HG03469 (cell line): ENCODE results near the gene DENND5A.

Source experiments
- ATAC-seq: cut with Tn5 transposase; IDR thresholded peaks from one replicate; pipeline ENCODE4 v1.9.1; 2021; ENCODE audit warnings: mild to moderate bottlenecking, moderate library complexity, moderate number of reproducible peaks; ENCODE audit not compliant: unreplicated experiment

Gene DENND5A

DNA sequence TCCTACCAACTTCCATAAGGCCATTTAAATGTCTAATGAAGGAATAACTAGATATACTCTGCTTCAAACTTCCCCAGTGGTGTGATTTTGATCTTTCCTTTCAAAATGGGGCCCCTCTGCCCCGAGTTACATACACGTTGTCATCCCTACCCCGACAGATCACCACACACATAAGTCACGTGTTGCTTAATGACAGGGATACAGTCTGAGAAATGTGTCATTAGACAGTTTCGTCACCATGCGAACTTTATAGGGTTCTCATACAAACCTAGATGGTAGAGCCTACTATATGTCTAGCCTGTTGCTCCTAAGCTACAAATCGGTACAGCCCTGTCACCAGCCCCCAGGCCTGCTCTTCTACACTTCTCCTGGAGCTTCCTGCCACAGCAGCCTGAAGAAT lies 124.0 kb downstream of the DENND5A start:
- ATAC-seq = no peak

- ATAC-seq = no peak
Observed at GRCh38 chr11:9139628-9140357, 125.4 kb downstream of the DENND5A start.

- no peak for ATAC-seq
Observed at GRCh38 chr11:9138612-9139579, 126.3 kb downstream of the DENND5A start.

GRCh38 chr11:9138133-9138453 lies 127.1 kb downstream of the DENND5A start:
- no peak for ATAC-seq

DNA sequence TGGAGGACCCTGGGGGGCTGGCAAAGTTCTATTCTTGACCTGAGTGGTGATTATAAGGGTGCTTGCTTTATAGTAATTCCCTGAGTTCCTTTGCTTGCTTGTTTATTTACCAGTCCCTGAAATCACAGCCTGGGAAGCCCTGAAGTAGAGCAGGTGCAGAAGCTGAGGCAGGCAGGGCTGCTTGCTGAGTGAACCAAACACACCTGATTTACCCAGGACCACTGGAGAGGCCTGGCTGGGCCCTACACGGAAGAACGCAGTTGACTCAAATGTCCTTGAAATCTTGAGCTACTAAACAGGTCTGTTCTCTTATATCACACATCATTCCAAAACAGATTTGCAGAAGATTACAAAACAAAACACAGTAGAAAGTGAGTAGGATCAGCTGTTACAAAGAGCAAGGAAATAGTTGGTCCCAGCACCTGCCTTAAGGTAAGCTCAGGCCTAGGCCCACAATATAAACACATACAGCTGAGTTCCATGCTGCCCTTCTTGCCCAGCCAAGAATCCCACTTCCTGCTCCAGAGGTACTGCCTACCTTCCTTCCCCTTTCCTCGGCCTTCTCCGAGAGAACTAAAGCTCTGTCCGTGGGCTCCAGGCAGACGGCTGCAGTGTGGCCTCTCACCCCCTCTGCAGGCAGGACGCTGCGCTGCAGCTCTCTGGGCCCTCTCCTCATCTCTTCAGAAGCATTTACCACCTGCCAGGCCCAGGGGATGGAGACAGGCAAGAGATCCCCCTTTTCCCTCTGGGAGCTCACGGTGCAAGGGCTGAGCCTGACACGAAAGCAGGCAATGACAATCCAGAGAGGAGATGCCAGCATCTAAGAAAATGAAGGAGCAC lies 127.6 kb downstream of the DENND5A start:
- ATAC-seq = no peak

- ATAC-seq = no peak
Observed at GRCh38 chr11:9136741-9137140, 128.4 kb downstream of the DENND5A start.

DNA sequence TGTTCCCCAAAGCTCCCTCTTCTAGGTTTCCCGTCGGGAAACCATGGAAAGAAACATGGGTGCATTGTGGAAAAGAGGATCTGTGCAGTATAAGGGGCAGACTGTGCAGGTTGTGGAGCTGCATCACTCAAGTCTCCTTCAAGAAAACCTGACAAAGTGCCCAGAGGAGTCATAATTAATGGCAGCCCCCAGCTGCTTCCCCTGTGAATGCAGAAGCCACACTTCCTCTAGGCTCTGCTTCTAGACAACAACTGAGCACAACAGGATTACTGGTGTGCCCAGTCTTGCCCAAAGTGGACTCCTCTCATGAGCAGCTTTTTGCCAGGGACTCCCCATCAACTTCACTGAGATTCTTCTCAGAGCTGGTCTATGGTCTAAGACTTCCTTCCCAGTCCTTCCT lies 131.2 kb downstream of the DENND5A start:
- no peak for ATAC-seq

DNA sequence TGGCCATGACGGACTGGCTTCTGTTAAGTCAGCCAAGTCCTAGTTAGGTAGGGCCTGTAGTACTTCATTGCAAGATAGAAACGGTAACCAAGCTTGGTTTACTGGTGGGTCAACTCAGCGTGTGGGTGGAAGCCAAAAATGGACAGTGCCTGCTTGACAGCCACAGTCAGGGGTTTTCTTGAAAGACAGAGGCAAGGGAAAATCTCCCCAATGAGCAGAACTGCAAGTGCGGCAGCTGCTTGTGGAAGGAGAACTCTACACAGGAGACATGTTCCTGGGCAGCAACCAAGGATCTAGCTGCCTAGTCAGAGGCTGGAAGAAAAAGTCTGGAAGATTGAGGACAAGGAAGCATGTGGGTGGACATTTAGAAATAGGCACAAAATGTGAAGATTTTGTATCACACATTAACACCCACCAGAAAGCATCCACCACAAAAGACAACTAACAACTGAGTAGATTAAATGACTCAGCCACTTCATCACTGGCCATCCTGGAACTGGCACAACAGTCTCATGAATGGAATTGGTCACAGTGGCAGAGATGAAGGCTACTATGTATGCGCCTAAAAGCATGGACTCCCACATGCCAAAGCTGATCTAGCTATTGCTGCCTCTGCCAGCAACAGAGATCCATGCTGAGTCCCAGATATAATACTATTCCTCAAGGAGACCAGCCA lies 132.8 kb downstream of the DENND5A start:
- ATAC-seq = no peak

DNA sequence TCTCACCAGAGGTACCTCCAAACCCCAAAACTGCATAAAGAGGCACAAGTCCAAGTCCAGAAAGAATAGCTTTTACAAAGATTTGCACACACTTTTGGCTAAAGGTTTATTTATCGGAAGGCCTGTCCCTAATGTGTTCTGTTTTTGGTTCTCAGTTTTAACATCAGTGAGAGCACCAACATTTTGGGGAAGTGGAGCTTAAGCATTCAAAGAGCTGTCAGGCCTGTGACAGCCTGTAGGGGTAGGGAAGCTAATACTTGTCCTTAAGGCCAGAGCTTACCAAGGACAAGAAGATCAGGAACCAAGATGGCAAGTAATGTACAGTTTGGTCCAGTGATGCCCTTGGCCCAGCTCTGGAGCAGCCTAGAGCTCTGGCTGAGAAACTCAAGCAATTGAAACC lies 134.9 kb downstream of the DENND5A start:
- no peak for ATAC-seq

GRCh38 chr11:9126636-9127035 lies 138.5 kb downstream of the DENND5A start:
- no peak for ATAC-seq

DNA sequence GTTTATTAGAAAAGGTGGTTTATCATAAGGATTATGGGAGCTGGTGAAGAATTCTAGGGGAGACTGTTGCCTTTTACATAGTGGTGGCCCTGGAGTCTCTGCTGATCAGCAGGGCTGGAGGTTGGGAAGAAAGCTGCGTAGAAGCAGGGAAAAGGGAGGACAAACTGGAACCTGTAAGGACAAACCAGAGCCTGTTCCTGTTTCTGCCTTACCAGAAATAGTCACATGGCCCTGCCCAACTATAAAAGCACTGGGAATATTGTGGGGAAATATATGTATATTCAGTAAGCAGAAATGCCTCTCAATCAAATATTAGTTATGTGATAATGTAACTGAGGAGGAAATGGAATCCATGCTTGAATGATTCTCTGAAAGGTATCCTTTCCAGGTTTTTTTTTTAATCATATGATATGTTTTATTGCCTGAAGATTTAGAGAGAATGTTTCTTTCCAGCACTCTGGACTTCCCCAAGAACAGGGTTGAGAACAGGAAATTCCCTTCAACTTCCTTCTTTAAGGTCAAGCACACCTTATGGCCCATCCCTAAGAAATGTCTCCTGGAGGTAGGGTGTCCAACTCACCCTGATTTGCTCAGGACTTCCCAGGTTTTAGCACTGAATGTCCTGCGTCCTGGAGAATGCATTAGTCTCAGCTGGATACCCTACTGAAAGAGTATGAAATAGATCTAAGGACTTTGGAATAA lies 139.8 kb downstream of the DENND5A start:
- ATAC-seq = no peak

DNA sequence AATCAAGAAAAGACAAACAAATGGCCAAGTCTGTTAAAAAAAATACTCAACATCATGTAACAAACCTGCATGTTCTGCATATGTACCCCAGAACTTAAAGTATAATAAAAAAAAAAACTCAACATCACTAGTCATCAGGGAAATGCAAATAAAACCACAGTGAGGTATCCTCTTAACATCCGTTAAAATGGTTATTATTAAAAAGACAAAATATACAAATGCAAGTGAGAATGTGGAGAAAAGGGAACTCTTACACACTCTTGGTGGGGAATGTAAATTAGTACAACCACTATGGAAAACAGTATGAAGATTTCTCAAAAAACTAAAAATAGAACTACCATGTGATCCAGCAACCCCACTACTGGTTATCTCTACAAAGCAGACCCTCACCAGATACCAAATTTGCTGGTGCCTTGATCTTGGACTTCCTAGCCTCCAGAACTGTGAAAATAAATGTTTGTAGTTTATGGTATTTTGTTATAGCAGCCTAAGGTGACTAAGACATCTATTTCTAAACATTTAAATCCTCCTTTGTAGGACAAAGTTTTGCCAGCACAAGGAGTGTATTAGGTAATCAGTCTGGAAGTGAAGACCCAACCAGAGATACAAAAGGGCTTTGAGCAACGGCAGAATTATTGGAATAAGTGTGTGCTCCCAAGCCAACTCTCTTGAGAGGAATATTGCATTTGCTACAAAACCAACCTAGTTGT lies 141.4 kb downstream of the DENND5A start:
- no peak for ATAC-seq

- ATAC-seq = no peak
Observed at GRCh38 chr11:9121469-9121796, 143.7 kb downstream of the DENND5A start.

DNA sequence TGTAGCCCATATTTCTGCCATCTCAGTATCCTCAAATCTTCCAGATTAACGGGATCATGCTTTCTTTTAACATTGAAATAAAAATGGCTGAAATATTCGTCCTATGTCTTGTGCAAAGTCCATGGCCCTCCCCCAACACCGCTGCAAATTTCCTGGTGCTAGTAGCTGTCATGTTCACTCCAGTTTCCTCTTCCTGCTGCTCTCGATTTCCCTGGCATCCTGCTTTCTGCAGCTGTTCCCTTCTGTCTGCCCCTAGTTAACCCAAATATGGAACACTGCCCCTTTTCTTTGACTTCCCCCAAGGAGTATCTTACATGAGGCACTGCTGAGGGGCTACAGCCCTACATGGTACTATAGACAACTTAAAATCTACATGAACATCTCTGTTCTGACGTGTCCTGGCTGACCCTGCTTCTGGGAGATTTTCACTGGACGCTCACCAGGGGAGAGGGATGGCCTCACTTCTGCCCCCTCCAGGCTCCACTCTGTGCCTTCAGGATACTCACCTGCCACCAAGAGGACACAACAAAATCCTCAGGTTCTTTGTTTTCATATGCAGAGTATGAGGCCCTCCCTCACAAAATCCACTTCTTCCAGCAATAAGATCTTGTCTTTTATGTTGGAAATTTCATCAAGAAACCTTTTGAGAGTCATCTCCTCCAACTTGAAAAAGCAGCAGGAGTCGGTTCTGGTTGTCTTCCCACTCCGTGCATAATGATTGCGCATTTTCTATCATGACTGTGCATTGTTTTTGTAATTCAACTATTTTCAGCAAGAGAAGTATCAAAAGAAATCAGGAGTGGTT lies 144.3 kb downstream of the DENND5A start:
- ATAC-seq = no peak

DNA sequence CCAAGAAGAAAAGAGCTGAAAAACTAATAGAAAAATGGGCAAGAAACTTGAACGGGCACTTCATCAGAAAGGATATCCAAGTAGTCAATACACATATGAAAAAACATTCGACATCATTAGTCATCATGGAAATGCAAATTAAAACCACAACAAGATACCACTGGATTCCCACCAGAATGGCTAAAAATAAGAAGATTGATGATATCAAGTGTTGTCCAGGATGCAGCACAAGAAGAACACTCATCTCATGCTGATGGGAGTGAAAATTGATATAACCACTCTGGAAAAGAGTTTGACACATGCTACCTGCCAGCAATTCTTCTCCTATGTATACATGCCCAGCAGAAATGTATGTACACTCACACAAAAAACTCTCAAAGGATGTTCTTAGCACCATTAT lies 146.9 kb downstream of the DENND5A start:
- ATAC-seq = no peak

DNA sequence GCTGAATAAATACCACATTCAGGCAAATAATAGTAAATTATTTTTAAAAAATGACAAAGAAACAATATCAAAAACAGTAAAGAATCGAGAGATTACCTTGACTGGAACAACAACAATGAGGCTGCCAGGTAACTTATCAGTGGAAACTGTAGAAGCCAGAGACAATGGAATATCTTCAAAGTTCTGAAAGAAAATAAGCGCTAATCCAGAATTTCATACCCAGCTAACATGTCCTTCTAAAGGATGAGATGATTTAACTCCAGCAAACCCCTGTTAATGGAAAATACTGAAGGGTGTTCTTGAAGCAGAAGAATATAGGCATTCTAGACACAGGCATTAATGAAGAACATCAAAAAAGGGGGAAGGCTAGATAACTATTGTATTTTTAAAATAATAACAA lies 153.1 kb downstream of the DENND5A start:
- no peak for ATAC-seq

- ATAC-seq = no peak
Observed at GRCh38 chr11:9109858-9110731, 155.1 kb downstream of the DENND5A start.

- ATAC-seq = no peak
Observed at GRCh38 chr11:9104580-9104979, 160.6 kb downstream of the DENND5A start.
